HEK293T (cell line): ENCODE results near the gene ACTA1.
"Not testable (repeated sequence)": the region's sequence is repeated elsewhere in the genome, so short reads cannot be mapped to it uniquely, and the experiment has no call there.

Experiments
- CTCF ChIA-PET: fragments of 350-600 bp; formaldehyde crosslinking; extraction: SDS; loops from one replicate; lab custom pipeline; 2021; ENCODE audit warnings: antibody characterized with exemption, inconsistent platforms; lab: Yijun Ruan, JAX
- POLR2A ChIA-PET: fragments of 350-600 bp; formaldehyde crosslinking; extraction: SDS; loops from one replicate; lab custom pipeline; 2020; ENCODE audit warnings: antibody characterized with exemption, inconsistent platforms; lab: Yijun Ruan, JAX
- DNase-seq: peaks from one replicate; pipeline ENCODE4 v3.0.0; 2012; ENCODE audit warnings: mixed read lengths; ENCODE audit errors: extremely low spot score
- ARNT ChIP-seq: fragments of 450-650 bp; IDR thresholded peaks from 2 replicates; pipeline ENCODE4 v1.6.1; 2017; ENCODE audit warnings: mild to moderate bottlenecking
- BHLHE40 ChIP-seq: fragments of 450-650 bp; IDR thresholded peaks from 2 replicates; pipeline ENCODE4 v1.6.1; 2016; ENCODE audit warnings: mild to moderate bottlenecking, moderate library complexity, borderline replicate concordance
- CTBP1 ChIP-seq: fragments of 450-650 bp; IDR thresholded peaks from 2 replicates; pipeline ENCODE4 v1.6.1; 2016; ENCODE audit warnings: borderline replicate concordance
- ELF4 ChIP-seq: fragments of 450-650 bp; IDR thresholded peaks from 2 replicates; pipeline ENCODE4 v1.6.1; 2017; ENCODE audit warnings: antibody characterized with exemption
- FOXA1 ChIP-seq: fragments of 450-650 bp; IDR thresholded peaks from 2 replicates; pipeline ENCODE4 v1.6.1; 2016; ENCODE audit warnings: mild to moderate bottlenecking
- FOXK2 ChIP-seq: fragments of 450-650 bp; IDR thresholded peaks from 2 replicates; pipeline ENCODE4 v1.6.1; 2016; ENCODE audit warnings: mild to moderate bottlenecking
- FOXM1 ChIP-seq: fragments of 450-650 bp; IDR thresholded peaks from 2 replicates; pipeline ENCODE4 v1.6.1; 2017; ENCODE audit warnings: mild to moderate bottlenecking, borderline replicate concordance
- HDGF ChIP-seq: fragments of 450-650 bp; IDR thresholded peaks from 2 replicates; pipeline ENCODE4 v1.6.1; 2017; ENCODE audit warnings: antibody characterized with exemption, borderline replicate concordance
- L3MBTL2 ChIP-seq: fragments of 450-650 bp; conservative IDR thresholded peaks from 2 replicates; pipeline ENCODE4 v1.6.1; 2016; ENCODE audit warnings: mild to moderate bottlenecking
- LEF1 ChIP-seq: fragments of 450-650 bp; IDR thresholded peaks from 2 replicates; pipeline ENCODE4 v1.6.1; 2017; ENCODE audit warnings: mild to moderate bottlenecking, borderline replicate concordance
- NFRKB ChIP-seq: fragments of 450-650 bp; IDR thresholded peaks from 2 replicates; pipeline ENCODE4 v1.6.1; 2016; ENCODE audit warnings: mild to moderate bottlenecking, moderate library complexity
- PKNOX1 ChIP-seq: fragments of 450-650 bp; IDR thresholded peaks from 2 replicates; pipeline ENCODE4 v1.6.1; 2016
- SP1 ChIP-seq: fragments of 450-650 bp; IDR thresholded peaks from 2 replicates; pipeline ENCODE4 v1.6.1; 2017
- SUZ12 ChIP-seq: fragments of 450-650 bp; IDR thresholded peaks from 2 replicates; pipeline ENCODE4 v1.6.1; 2016; ENCODE audit warnings: mild to moderate bottlenecking
- TARDBP ChIP-seq: fragments of 450-650 bp; IDR thresholded peaks from 2 replicates; pipeline ENCODE4 v1.6.1; 2016
- ZNF384 ChIP-seq: fragments of 450-650 bp; IDR thresholded peaks from 2 replicates; pipeline ENCODE4 v1.6.1; 2016

ACTA1 gene

GRCh38 chr1:229420224-229420623 is 13.7 kb downstream of the ACTA1 start:
- ChIA-PET POLR2A (no interaction called here), CTCF (interaction anchor here (0.9 to 1.9 kb wide), 2 partner anchors 9 to 62 kb away, joined by 4 to 7 read pairs; no protein-coding TSS in a partner anchor)
- DNase-seq: no peak
- TF ChIP-seq ZNF384 (no peak), FOXK2 (no peak), L3MBTL2 (no peak), NFRKB (no peak), LEF1 (no peak), PKNOX1 (no peak), SP1 (no peak), FOXM1 (no peak), ARNT (no peak), FOXA1 (no peak), HDGF (no peak), SUZ12 (no peak), BHLHE40 (no peak), CTBP1 (no peak)

GRCh38 chr1:229418586-229418985 is 15.3 kb downstream of the ACTA1 start:
- CTCF ChIA-PET, DNase-seq, POLR2A ChIA-PET: not testable (repeated sequence)

- POLR2A ChIA-PET, DNase-seq, CTCF ChIA-PET: not testable (repeated sequence)
These were observed 21.1 kb downstream of the ACTA1 start for GRCh38 chr1:229412810-229413209.

GRCh38 chr1:229412056-229412455 is 21.8 kb downstream of the ACTA1 start:
- ChIA-PET CTCF (interaction anchor here (1.8 kb wide), 1 partner anchor 9 kb away, joined by 7 read pairs; no protein-coding TSS in a partner anchor), POLR2A (interaction anchor here (0.7 to 2.1 kb wide), 2 partner anchors 11 to 96 kb away, joined by 3 to 8 read pairs; partner anchors contain the start of gene NUP133)
- TF ChIP-seq NFRKB (no peak), HDGF (no peak), LEF1 (no peak), ARNT (no peak), ZNF384 (no peak), SP1 (no peak), FOXK2 (no peak), BHLHE40 (no peak), FOXA1 (no peak), FOXM1 (no peak), SUZ12 (no peak), L3MBTL2 (no peak), ELF4 (no peak), TARDBP (no peak), PKNOX1 (no peak), CTBP1 (no peak)
- DNase-seq: no peak

GRCh38 chr1:229411434-229412055 is 22.3 kb downstream of the ACTA1 start:
- CTCF ChIA-PET: interaction anchor here (0.7 to 1.8 kb wide), 2 partner anchors 9 to 11 kb away, joined by 3 to 7 read pairs; no protein-coding TSS in a partner anchor
- no peak for TF ChIP-seq FOXA1
- TF ChIP-seq ZNF384: no peak
- TF ChIP-seq FOXK2: no peak
- TF ChIP-seq CTBP1: no peak
- TF ChIP-seq BHLHE40: no peak
- no peak for TF ChIP-seq NFRKB
- no peak for TF ChIP-seq TARDBP
- no peak for TF ChIP-seq ELF4
- no peak for TF ChIP-seq L3MBTL2
- no peak for TF ChIP-seq HDGF
- no peak for TF ChIP-seq PKNOX1
- TF ChIP-seq SUZ12: no peak
- no peak for TF ChIP-seq ARNT
- no peak for TF ChIP-seq SP1
- no peak for TF ChIP-seq FOXM1
- TF ChIP-seq LEF1: no peak
- POLR2A ChIA-PET: interaction anchor here (0.7 to 2.1 kb wide), 2 partner anchors 11 to 97 kb away, joined by 3 to 8 read pairs; partner anchors contain the start of gene NUP133
- DNase-seq: no peak

- POLR2A ChIA-PET: interaction anchor here (0.7 to 2.1 kb wide), 2 partner anchors 68 to 97 kb away, joined by 3 to 8 read pairs; partner anchors contain the start of genes CCSAP and NUP133
- DNase-seq: peak; percentile 72
- CTCF ChIA-PET: interaction anchor here (0.7 to 1.8 kb wide), 3 partner anchors 10 to 15 kb away, joined by 3 to 7 read pairs (median 3); no protein-coding TSS in a partner anchor
- no peak for TF ChIP-seq SP1
- TF ChIP-seq LEF1: no peak
- no peak for TF ChIP-seq ZNF384
- TF ChIP-seq FOXK2: no peak
- no peak for TF ChIP-seq PKNOX1
- no peak for TF ChIP-seq SUZ12
- TF ChIP-seq BHLHE40: no peak
- no peak for TF ChIP-seq FOXM1
- no peak for TF ChIP-seq TARDBP
- TF ChIP-seq HDGF: no peak
- no peak for TF ChIP-seq ARNT
- TF ChIP-seq FOXA1: no peak
- TF ChIP-seq NFRKB: no peak
- TF ChIP-seq ELF4: no peak
- no peak for TF ChIP-seq CTBP1
- TF ChIP-seq L3MBTL2: no peak
These were observed 23.0 kb downstream of the ACTA1 start for GRCh38 chr1:229410692-229411433.
